Lower lobe of right lung (tissue), 2 donors: ENCODE results near the gene LAG3. TPM values are rescaled to one million over a fixed set of nuclear protein-coding genes. Genes with fewer than 3 reads are reported as not detected.

ENCODE experiments used
- ATAC-seq, 2 donors: fragments of 200-7000 bp; cut with Tn5 transposase; one replicate each; pipeline ENCODE4 v1.9.1; 2020 to 2022; ENCODE audit warnings: mild to moderate bottlenecking in 2 of 2, moderate library complexity in 2 of 2
- DNase-seq: peaks from one replicate; pipeline ENCODE4 v3.0.0-alpha.2; 2020
- H3K27ac ChIP-seq: fragments of 200-600 bp; one replicate; pipeline ENCODE4 v1.8.0; 2022
- H3K27me3 ChIP-seq: fragments of 200-600 bp; one replicate; pipeline ENCODE4 v1.8.0; 2022; ENCODE audit warnings: low read depth
- H3K36me3 ChIP-seq: fragments of 200-600 bp; one replicate; pipeline ENCODE4 v1.8.0; 2022; ENCODE audit warnings: mild to moderate bottlenecking
- H3K4me1 ChIP-seq: fragments of 200-600 bp; one replicate; pipeline ENCODE4 v1.8.0; 2022
- H3K4me3 ChIP-seq: fragments of 200-600 bp; one replicate; pipeline ENCODE4 v1.8.0; 2022; ENCODE audit warnings: mild to moderate bottlenecking
- H3K9me3 ChIP-seq: fragments of 200-600 bp; one replicate; pipeline ENCODE4 v1.8.0; 2022
- CTCF ChIP-seq: fragments of 200-600 bp; IDR thresholded peaks from one replicate; pipeline ENCODE4 v1.8.0; 2022; ENCODE audit warnings: antibody characterized with exemption, mild to moderate bottlenecking
- intact Hi-C: fragments of 100-400 bp; cut with DNase I; formaldehyde crosslinking; loops from one replicate; pipeline ENCODE4 v1.11.0; 2022
- total RNA-seq: library from RNA; stranded (reverse); fragmentation: NEBNext Ultra II Directional; extraction: Animal tissue kit (Norgen Biotek cat#: 25700); gene quantifications from one replicate; pipeline ENCODE4 v1.2.1, GENCODE V29; 2021
- donor health status: DM: no; HTN: yes; CAD: no; lungs with severe emphysema.

Gene LAG3
- total RNA-seq, 1 donor from 2014 or later, result 2.1 TPM

GRCh38 chr12:6780573-6780972 is 8.3 kb downstream of the LAG3 start:
- TF ChIP-seq CTCF, result no peak
- H3K27me3 ChIP-seq, result no peaks in the 10 kb centered on the region
- ATAC-seq (no peak), DNase-seq (no peak)
- no peaks in the 10 kb centered on the region for H3K9me3 ChIP-seq
- no peaks in the 10 kb centered on the region for H3K36me3 ChIP-seq
- peaks cover 21% of the 10 kb centered on the region for H3K4me1 ChIP-seq
- H3K4me3 ChIP-seq, result no peak overlapping the region
- intact Hi-C loops, result loop anchor here (10.0 kb wide), 1 partner anchor 46 kb away; no protein-coding TSS in a partner anchor
- H3K27ac ChIP-seq, result no peak overlapping the region

GRCh38 chr12:6782119-6782518 is 9.8 kb downstream of the LAG3 start:
- H3K4me1 ChIP-seq, result peaks cover 21% of the 10 kb centered on the region
- intact Hi-C loops, result loop anchor here (10.0 kb wide), 1 partner anchor 47 kb away; no protein-coding TSS in a partner anchor
- no peak for ATAC-seq
- no peak for DNase-seq
- no peaks in the 10 kb centered on the region for H3K9me3 ChIP-seq
- no peaks in the 10 kb centered on the region for H3K36me3 ChIP-seq
- TF ChIP-seq CTCF, result no peak
- no peaks in the 10 kb centered on the region for H3K27me3 ChIP-seq
- no peak overlapping the region for H3K27ac ChIP-seq
- no peak overlapping the region for H3K4me3 ChIP-seq

- Histone ChIP-seq H3K27ac (no peak overlapping the region), H3K27me3 (no peaks in the 10 kb centered on the region), H3K4me3 (no peak overlapping the region), H3K36me3 (no peaks in the 10 kb centered on the region), H3K9me3 (no peaks in the 10 kb centered on the region), H3K4me1 (peaks cover 22% of the 10 kb centered on the region)
- intact Hi-C loops, result loop anchor here (10.0 kb wide), 1 partner anchor 48 kb away; no protein-coding TSS in a partner anchor
- no peak for TF ChIP-seq CTCF
- no peak for ATAC-seq
- DNase-seq, result no peak
Observed at GRCh38 chr12:6782850-6783566, 10.7 kb downstream of the LAG3 start.

- intact Hi-C loops, result loop anchor here (10.0 kb wide), 1 partner anchor 49 kb away; no protein-coding TSS in a partner anchor
- no peak for DNase-seq
- H3K36me3 ChIP-seq, result no peaks in the 10 kb centered on the region
- H3K4me1 ChIP-seq, result peaks cover 19% of the 10 kb centered on the region
- H3K9me3 ChIP-seq, result no peaks in the 10 kb centered on the region
- ATAC-seq, result no peak
- H3K4me3 ChIP-seq, result no peak overlapping the region
- no peaks in the 10 kb centered on the region for H3K27me3 ChIP-seq
- no peak overlapping the region for H3K27ac ChIP-seq
- TF ChIP-seq CTCF, result no peak
Observed at GRCh38 chr12:6783828-6784227, 11.5 kb downstream of the LAG3 start.

- DNase-seq (no peak), ATAC-seq (no peak)
- Histone ChIP-seq H3K4me3 (no peak overlapping the region), H3K4me1 (peaks cover 19% of the 10 kb centered on the region), H3K9me3 (no peaks in the 10 kb centered on the region), H3K36me3 (no peaks in the 10 kb centered on the region), H3K27ac (no peak overlapping the region), H3K27me3 (no peaks in the 10 kb centered on the region)
- no peak for TF ChIP-seq CTCF
- intact Hi-C loops, result loop anchor here (10.0 kb wide), 1 partner anchor 49 kb away; no protein-coding TSS in a partner anchor
Observed at GRCh38 chr12:6784296-6784695, 12.0 kb downstream of the LAG3 start.
